Motor neuron (in vitro differentiated cells): ENCODE measurements around the gene KIF24. TPM values are rescaled to one million over a fixed set of nuclear protein-coding genes. Genes with fewer than 3 reads are reported as not detected.
A peak's percentile ranks its signal among the peaks of the same experiment; 100 is the strongest.
"Not testable (repeated sequence)": the region's sequence is repeated elsewhere in the genome, so short reads cannot be mapped to it uniquely, and the experiment has no call there.

Experiments
- ATAC-seq, 8 experiments: fragments of 200-7000 bp; cut with Tn5 transposase; replicated peaks in 6 of 8; 2 replicates each; pipeline ENCODE4 v1.8.0; 2021; ENCODE audit warnings: mild to moderate bottlenecking in 8 of 8, moderate library complexity in 8 of 8
- H3K27ac ChIP-seq, 2 donors: fragments of 250-450 bp; sonication (Bioruptor Pico); 2 replicates each; pipeline ENCODE4 v1.9.0; 2021; ENCODE audit warnings: antibody characterized with exemption in 2 of 2, mild to moderate bottlenecking in 2 of 2, moderate library complexity in 1 of 2
- H3K4me1 ChIP-seq, 2 donors: fragments of 250-450 bp; sonication (Bioruptor Pico); replicated peaks in 1 of 2; 2 replicates each; pipeline ENCODE4 v1.6.1; 2021; ENCODE audit warnings: antibody characterized with exemption in 2 of 2, mild to moderate bottlenecking in 2 of 2, moderate library complexity in 1 of 2
- H3K4me3 ChIP-seq, 5 donors: fragments of 250-450 bp; sonication (Bioruptor Pico); 2 replicates each; pipeline ENCODE4 v1.9.0; 2021; ENCODE audit warnings: antibody characterized with exemption in 5 of 5, mild to moderate bottlenecking in 5 of 5, moderate library complexity in 4 of 5
- WGBS, 10 experiments: fragments of 450-650 bp; shearing (Covaris generic); methylation state at CpG; one replicate each; pipeline ENCODE4 v1.0.0; 2022; 5-methylcytosine and 5-hydroxymethylcytosine counted together
- in situ Hi-C, 9 experiments: fragments of 400-800 bp; cut with MboI; loops; one replicate each; pipeline ENCODE4 v1.15.0; 2021; ENCODE audit warnings: low sequenced_read_pairs in 9 of 9, low pct_unique_long_range_greater_than_20kb in 2 of 9; ENCODE audit not compliant: unreplicated experiment in 9 of 9
- total RNA-seq, 8 experiments: library from RNA; unstranded; fragments of 300-600 nt; gene quantifications; 2 replicates each; pipeline versions ENCODE4 v1.2.3 to v1.2.4, GENCODE V29; 2022

Gene KIF24
- total RNA-seq, 8 experiments from 2014 or later: 0.36 to 6.3 (median 2.1) TPM

GRCh38 chr9:34352122-34352652 is 23.1 kb upstream of the KIF24 start:
- H3K4me3 ChIP-seq, ATAC-seq, H3K27ac ChIP-seq, H3K4me1 ChIP-seq, in situ Hi-C loops: not testable (repeated sequence)
- WGBS, 10 experiments: 80 to 100% (median 100%) methylated on average over 1 to 5 of the region's 7 CpGs; no CpG with 5 or more reads in 3 of the 10 experiments

- Histone ChIP-seq H3K4me3 (no peak overlapping the region), H3K27ac (no peak overlapping the region), H3K4me1 (no peaks in the 10 kb centered on the region)
- 100% methylated on average over 1 to 3 of the region's 3 CpGs; no CpG with 5 or more reads in 2 of the 10 experiments for WGBS, 10 experiments
- no peak for ATAC-seq
- in situ Hi-C loops: no loop called here
Observed at GRCh38 chr9:34349324-34349723, 20.3 kb upstream of the KIF24 start.

- Histone ChIP-seq H3K4me3 (no peak overlapping the region), H3K4me1 (no peaks in the 10 kb centered on the region), H3K27ac (no peak overlapping the region)
- in situ Hi-C loops: no loop called here
- no peak for ATAC-seq
Observed at GRCh38 chr9:34347800-34348158, 18.7 kb upstream of the KIF24 start.

GRCh38 chr9:34346873-34347799 is 18.1 kb upstream of the KIF24 start:
- no peak overlapping the region for H3K27ac ChIP-seq
- ATAC-seq: no peak
- WGBS, 10 experiments: 0 to 100% (median 87%) methylated on average over 1 to 11 of the region's 15 CpGs; no CpG with 5 or more reads in 2 of the 10 experiments
- no peaks in the 10 kb centered on the region for H3K4me1 ChIP-seq
- H3K4me3 ChIP-seq: no peak overlapping the region
- in situ Hi-C loops: no loop called here

GRCh38 chr9:34343605-34344004 is 14.5 kb upstream of the KIF24 start:
- no peak for ATAC-seq
- in situ Hi-C loops: no loop called here
- Histone ChIP-seq H3K4me3 (no peak overlapping the region), H3K27ac (no peak overlapping the region), H3K4me1 (no peaks in the 10 kb centered on the region)
- 100% methylated on average over 1 of the region's 1 CpG; no CpG with 5 or more reads in 9 of the 10 experiments for WGBS, 10 experiments

- in situ Hi-C loops: no loop called here
- Histone ChIP-seq H3K4me1 (no peaks in the 10 kb centered on the region), H3K4me3 (no peak overlapping the region), H3K27ac (no peak overlapping the region)
- 61 to 100% (median 97%) methylated on average over 3 to 5 of the region's 5 CpGs; no CpG with 5 or more reads in 4 of the 10 experiments for WGBS, 10 experiments
- no peak for ATAC-seq
Observed at GRCh38 chr9:34343090-34343489, 14.0 kb upstream of the KIF24 start.

- WGBS, 10 experiments: 33 to 100% (median 91%) methylated on average over 1 to 7 of the region's 7 CpGs; no CpG with 5 or more reads in 5 of the 10 experiments
- ATAC-seq: no peak
- in situ Hi-C loops: no loop called here
- Histone ChIP-seq H3K4me3 (no peak overlapping the region), H3K27ac (no peak overlapping the region), H3K4me1 (no peaks in the 10 kb centered on the region)
Observed at GRCh38 chr9:34341659-34342295, 12.7 kb upstream of the KIF24 start.

GRCh38 chr9:34338665-34339385 is 9.8 kb upstream of the KIF24 start:
- H3K27ac ChIP-seq: no peak overlapping the region
- in situ Hi-C loops: no loop called here
- ATAC-seq: no peak
- peaks cover 5 to 9% of the 10 kb centered on the region in 2 donors for H3K4me1 ChIP-seq
- WGBS, 10 experiments: 100% methylated on average over 1 to 2 of the region's 2 CpGs; no CpG with 5 or more reads in 6 of the 10 experiments
- H3K4me3 ChIP-seq: no peak overlapping the region

- in situ Hi-C loops, H3K4me3 ChIP-seq, ATAC-seq, H3K27ac ChIP-seq: not testable (repeated sequence)
- peaks cover 7 to 11% of the 10 kb centered on the region in 2 donors for H3K4me1 ChIP-seq
Observed at GRCh38 chr9:34338079-34338478, 9.0 kb upstream of the KIF24 start.

- no peak overlapping the region for H3K4me3 ChIP-seq
- peaks cover 10 to 16% of the 10 kb centered on the region in 2 donors for H3K4me1 ChIP-seq
- no peak for ATAC-seq
- WGBS, 10 experiments: 60 to 100% (median 100%) methylated on average over 1 to 2 of the region's 2 CpGs; no CpG with 5 or more reads in 3 of the 10 experiments
- in situ Hi-C loops: no loop called here
- H3K27ac ChIP-seq: no peak overlapping the region
Observed at GRCh38 chr9:34337403-34337802, 8.3 kb upstream of the KIF24 start.

GRCh38 chr9:34335376-34335775 is 6.3 kb upstream of the KIF24 start:
- in situ Hi-C loops: no loop called here
- Histone ChIP-seq H3K4me1 (peaks cover 16 to 21% of the 10 kb centered on the region in 2 donors), H3K27ac (peak overlapping the region in 1 of 2 donors; percentile 58), H3K4me3 (no peak overlapping the region)
- ATAC-seq: no peak
- WGBS, 10 experiments: 40 to 100% (median 88%) methylated on average over 1 to 4 of the region's 4 CpGs; no CpG with 5 or more reads in 3 of the 10 experiments

- H3K27ac ChIP-seq: peak overlapping the region in 1 of 2 donors; percentile 58
- ATAC-seq: peak in 3 of 8 experiments; percentile 11 to 26 (median 18)
- H3K4me3 ChIP-seq: no peak overlapping the region
- in situ Hi-C loops: no loop called here
- 67 to 100% (median 95%) methylated on average over 1 to 2 of the region's 2 CpGs; no CpG with 5 or more reads in 3 of the 10 experiments for WGBS, 10 experiments
- H3K4me1 ChIP-seq: peaks cover 19 to 24% of the 10 kb centered on the region in 2 donors
Observed at GRCh38 chr9:34334916-34335315, 5.8 kb upstream of the KIF24 start.
